LNCaP clone FGC (cell line): ENCODE data around the gene ADAMTS2.

Experiments
- DNase-seq: peaks from one replicate; pipeline ENCODE4 v3.0.0-alpha.2; 2011; ENCODE audit warnings: low read depth
- H3K4me3 ChIP-seq: 2 replicates; pipeline ENCODE4 v1.5.1; 2011; ENCODE audit warnings: mild to moderate bottlenecking, low read depth, low read length, control low read depth
- CTCF ChIP-seq: IDR thresholded peaks from 2 replicates; pipeline ENCODE4 v1.5.1; 2012; ENCODE audit warnings: mild to moderate bottlenecking; ENCODE audit not compliant: control insufficient read depth, insufficient read depth; ENCODE audit errors: extremely low read depth

The ADAMTS2 gene

GRCh38 chr5:179371121-179371510 is 25.9 kb upstream of the ADAMTS2 start:
- H3K4me3 ChIP-seq = no peak overlapping the region
- no peak for TF ChIP-seq CTCF
- DNase-seq = no peak

GRCh38 chr5:179370490-179371120 is 25.3 kb upstream of the ADAMTS2 start:
- H3K4me3 ChIP-seq = no peak overlapping the region
- DNase-seq = no peak
- no peak for TF ChIP-seq CTCF

- TF ChIP-seq CTCF = no peak
- H3K4me3 ChIP-seq = no peak overlapping the region
- no peak for DNase-seq
Observed at GRCh38 chr5:179369530-179369884, 24.2 kb upstream of the ADAMTS2 start.

- TF ChIP-seq CTCF = no peak
- DNase-seq = no peak
- no peak overlapping the region for H3K4me3 ChIP-seq
Observed at GRCh38 chr5:179368806-179369529, 23.7 kb upstream of the ADAMTS2 start.

- no peak for DNase-seq
- TF ChIP-seq CTCF = no peak
Observed at GRCh38 chr5:179368126-179368805, 23.0 kb upstream of the ADAMTS2 start.

GRCh38 chr5:179367491-179367890 is 22.2 kb upstream of the ADAMTS2 start:
- no peak for TF ChIP-seq CTCF
- DNase-seq = no peak
- no peak overlapping the region for H3K4me3 ChIP-seq

More at GRCh38 chr5:179368126-179368805, 23.0 kb upstream of the ADAMTS2 start:
- no peak overlapping the region for H3K4me3 ChIP-seq
